WTC11 (cell line): ENCODE measurements around the gene LRMDA. TPM values are rescaled to one million over a fixed set of nuclear protein-coding genes. Genes with fewer than 3 reads are reported as not detected.

Experiments
- ATAC-seq: fragments of 200-7000 bp; cut with Tn5 transposase; 2 replicates; pipeline ENCODE4 v1.10.0; 2021; ENCODE audit warnings: mild to moderate bottlenecking, moderate library complexity
- CTCF ChIA-PET: fragments of 300-600 bp; sonication (Branson Sonifier 250); formaldehyde crosslinking; loops from one replicate; lab custom pipeline; 2021; ENCODE audit warnings: antibody characterized with exemption; lab: Charles Lee
- POLR2A ChIA-PET: fragments of 350-600 bp; sonication (Branson Sonifier 250); formaldehyde crosslinking; loops from one replicate; lab custom pipeline; 2021; ENCODE audit warnings: antibody characterized with exemption; lab: Charles Lee
- DNase-seq: peaks from one replicate; pipeline ENCODE4 v3.0.0; 2021; ENCODE audit warnings: low spot score
- H3K27ac Mint-ChIP-seq: 2 replicates; pipeline ENCODE4 v1.8.0; 2021; ENCODE audit warnings: mixed read lengths
- H3K27me3 Mint-ChIP-seq: 2 replicates; pipeline ENCODE4 v1.8.0; 2021; ENCODE audit warnings: low read depth, mild to moderate bottlenecking, moderate library complexity, mixed read lengths
- H3K36me3 Mint-ChIP-seq: 2 replicates; pipeline ENCODE4 v1.8.0; 2021; ENCODE audit warnings: mixed read lengths
- H3K4me1 Mint-ChIP-seq: 2 replicates; pipeline ENCODE4 v1.8.0; 2022; ENCODE audit warnings: mixed read lengths
- H3K4me3 Mint-ChIP-seq: 2 replicates; pipeline ENCODE4 v1.8.0; 2021; ENCODE audit warnings: mild to moderate bottlenecking, moderate library complexity, mixed read lengths
- H3K9me3 Mint-ChIP-seq: 2 replicates; pipeline ENCODE4 v1.8.0; 2021; ENCODE audit warnings: mixed read lengths
- ATF1 ChIP-seq: sonication (generic); formaldehyde crosslinking; IDR thresholded peaks from 2 replicates; pipeline ENCODE4 v1.8.1; 2023; ENCODE audit warnings: mild to moderate bottlenecking, moderate library complexity, missing genetic modification reagents
- EMX1 ChIP-seq: fragments of 250-450 bp; sonication (Bioruptor Pico); IDR thresholded peaks from 2 replicates; pipeline ENCODE4 v1.8.0; 2021; ENCODE audit warnings: mild to moderate bottlenecking
- FOXK1 ChIP-seq: sonication (generic); formaldehyde crosslinking; IDR thresholded peaks from 2 replicates; pipeline ENCODE4 v1.8.0; 2022; ENCODE audit warnings: mild to moderate bottlenecking, moderate library complexity, missing genetic modification reagents
- HMGA2 ChIP-seq: fragments of 250-450 bp; sonication (Bioruptor Pico); IDR thresholded peaks from 2 replicates; pipeline ENCODE4 v1.4.0; 2021; ENCODE audit warnings: mild to moderate bottlenecking, moderate library complexity
- OVOL2 ChIP-seq: fragments of 250-450 bp; sonication (Bioruptor Pico); IDR thresholded peaks from 2 replicates; pipeline ENCODE4 v1.9.0; 2021; ENCODE audit warnings: mild to moderate bottlenecking, borderline replicate concordance
- RELA ChIP-seq: sonication (generic); formaldehyde crosslinking; IDR thresholded peaks from 2 replicates; pipeline ENCODE4 v1.8.1; 2022; ENCODE audit warnings: missing genetic modification reagents, mild to moderate bottlenecking, borderline replicate concordance
- SMAD4 ChIP-seq: sonication (generic); formaldehyde crosslinking; IDR thresholded peaks from 2 replicates; pipeline ENCODE4 v1.8.0; 2022; ENCODE audit warnings: mild to moderate bottlenecking, missing genetic modification reagents
- ZBTB21 ChIP-seq: sonication (generic); formaldehyde crosslinking; IDR thresholded peaks from 2 replicates; pipeline ENCODE4 v1.8.1; 2023; ENCODE audit warnings: mild to moderate bottlenecking, missing genetic modification reagents, borderline replicate concordance
- ZNF121 ChIP-seq: sonication (generic); formaldehyde crosslinking; IDR thresholded peaks from 2 replicates; pipeline ENCODE4 v1.8.0; 2023; ENCODE audit warnings: missing genetic modification reagents
- ZNF263 ChIP-seq: sonication (generic); formaldehyde crosslinking; IDR thresholded peaks from 2 replicates; pipeline ENCODE4 v1.8.1; 2022; ENCODE audit warnings: low read depth, mild to moderate bottlenecking, moderate library complexity, missing genetic modification reagents
- total RNA-seq: library from RNA; stranded (reverse); gene quantifications from 3 replicates; pipeline ENCODE4 v1.2.3, GENCODE V29; 2021
- TF ChIP-seq, protein P1 (sequence below): sonication (generic); formaldehyde crosslinking; IDR thresholded peaks from 2 replicates; pipeline ENCODE4 v1.8.0; 2022; ENCODE audit warnings: mild to moderate bottlenecking, missing genetic modification reagents
- TF ChIP-seq, protein P2 (sequence below): sonication (generic); formaldehyde crosslinking; IDR thresholded peaks from 2 replicates; pipeline ENCODE4 v1.8.0; 2022; ENCODE audit warnings: mild to moderate bottlenecking, missing genetic modification reagents
- TF ChIP-seq, protein P3 (sequence below): sonication (generic); formaldehyde crosslinking; IDR thresholded peaks from 2 replicates; pipeline ENCODE4 v1.8.0; 2022; ENCODE audit warnings: missing genetic modification reagents
- TF ChIP-seq, protein P4 (sequence below): sonication (generic); formaldehyde crosslinking; IDR thresholded peaks from 2 replicates; pipeline ENCODE4 v1.8.1; 2023; ENCODE audit warnings: mild to moderate bottlenecking, missing genetic modification reagents
- TF ChIP-seq, protein P5 (sequence below): sonication (generic); formaldehyde crosslinking; IDR thresholded peaks from 2 replicates; pipeline ENCODE4 v1.8.0; 2023; ENCODE audit warnings: mild to moderate bottlenecking, missing genetic modification reagents
- TF ChIP-seq, protein P6 (sequence below): fragments of 250-450 bp; sonication (Bioruptor Pico); IDR thresholded peaks from 2 replicates; pipeline ENCODE4 v1.8.0; 2021; ENCODE audit warnings: mild to moderate bottlenecking
- TF ChIP-seq, protein P7 (sequence below): fragments of 250-450 bp; sonication (Bioruptor Pico); IDR thresholded peaks from 2 replicates; pipeline ENCODE4 v2.1.2; 2022; ENCODE audit warnings: mild to moderate bottlenecking, moderate library complexity
- TF ChIP-seq, protein P8 (sequence below): sonication (generic); formaldehyde crosslinking; IDR thresholded peaks from 2 replicates; pipeline ENCODE4 v1.8.1; 2022; ENCODE audit warnings: low read depth, missing genetic modification reagents, borderline replicate concordance
- TF ChIP-seq, protein P9 (sequence below): fragments of 250-450 bp; sonication (Bioruptor Pico); IDR thresholded peaks from 2 replicates; pipeline ENCODE4 v1.9.0; 2021; ENCODE audit warnings: mild to moderate bottlenecking

LRMDA gene
- total RNA-seq, 1 experiment from 2014 or later, result 0.92 TPM

DNA sequence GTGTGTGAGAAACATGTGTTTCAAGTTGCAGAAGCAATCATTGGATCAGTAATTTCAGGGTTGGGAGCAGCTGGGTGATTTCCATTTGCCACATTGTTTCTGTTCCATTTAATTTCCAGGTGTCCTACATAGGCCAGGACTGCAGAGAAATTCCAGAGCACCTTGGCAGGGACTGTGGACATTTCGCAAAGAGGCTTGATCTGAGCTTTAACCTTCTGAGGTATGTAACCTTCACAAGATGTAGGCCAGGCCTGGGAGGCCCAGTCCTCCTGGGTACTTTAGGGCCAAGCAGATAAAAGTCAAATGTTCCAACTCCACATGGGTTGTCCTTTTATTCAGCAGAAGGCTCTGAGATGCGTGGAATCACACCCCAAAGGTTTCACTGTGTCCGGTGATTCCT is 6.9 kb downstream of the LRMDA start:
- peaks cover 87% of the 10 kb centered on the region for H3K27me3 Mint-ChIP-seq
- POLR2A ChIA-PET, result no interaction called here
- no peak overlapping the region for H3K27ac Mint-ChIP-seq
- CTCF ChIA-PET, result no interaction called here
- H3K4me1 Mint-ChIP-seq, result peaks cover 13% of the 10 kb centered on the region
- no peak overlapping the region for H3K4me3 Mint-ChIP-seq
- H3K36me3 Mint-ChIP-seq, result peaks cover 8% of the 10 kb centered on the region
- peaks cover 13% of the 10 kb centered on the region for H3K9me3 Mint-ChIP-seq
- DNase-seq (no peak), ATAC-seq (no peak)
- no peak for TF ChIP-seq HMGA2 (CRISPR knock-in tag)
- no peak for TF ChIP-seq EMX1
- TF ChIP-seq, protein P1, sequence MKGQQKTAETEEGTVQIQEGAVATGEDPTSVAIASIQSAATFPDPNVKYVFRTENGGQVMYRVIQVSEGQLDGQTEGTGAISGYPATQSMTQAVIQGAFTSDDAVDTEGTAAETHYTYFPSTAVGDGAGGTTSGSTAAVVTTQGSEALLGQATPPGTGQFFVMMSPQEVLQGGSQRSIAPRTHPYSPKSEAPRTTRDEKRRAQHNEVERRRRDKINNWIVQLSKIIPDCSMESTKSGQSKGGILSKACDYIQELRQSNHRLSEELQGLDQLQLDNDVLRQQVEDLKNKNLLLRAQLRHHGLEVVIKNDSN (CRISPR knock-in tag), result no peak
- TF ChIP-seq, protein P2, sequence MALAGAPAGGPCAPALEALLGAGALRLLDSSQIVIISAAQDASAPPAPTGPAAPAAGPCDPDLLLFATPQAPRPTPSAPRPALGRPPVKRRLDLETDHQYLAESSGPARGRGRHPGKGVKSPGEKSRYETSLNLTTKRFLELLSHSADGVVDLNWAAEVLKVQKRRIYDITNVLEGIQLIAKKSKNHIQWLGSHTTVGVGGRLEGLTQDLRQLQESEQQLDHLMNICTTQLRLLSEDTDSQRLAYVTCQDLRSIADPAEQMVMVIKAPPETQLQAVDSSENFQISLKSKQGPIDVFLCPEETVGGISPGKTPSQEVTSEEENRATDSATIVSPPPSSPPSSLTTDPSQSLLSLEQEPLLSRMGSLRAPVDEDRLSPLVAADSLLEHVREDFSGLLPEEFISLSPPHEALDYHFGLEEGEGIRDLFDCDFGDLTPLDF, result no peak
- TF ChIP-seq, protein P3, sequence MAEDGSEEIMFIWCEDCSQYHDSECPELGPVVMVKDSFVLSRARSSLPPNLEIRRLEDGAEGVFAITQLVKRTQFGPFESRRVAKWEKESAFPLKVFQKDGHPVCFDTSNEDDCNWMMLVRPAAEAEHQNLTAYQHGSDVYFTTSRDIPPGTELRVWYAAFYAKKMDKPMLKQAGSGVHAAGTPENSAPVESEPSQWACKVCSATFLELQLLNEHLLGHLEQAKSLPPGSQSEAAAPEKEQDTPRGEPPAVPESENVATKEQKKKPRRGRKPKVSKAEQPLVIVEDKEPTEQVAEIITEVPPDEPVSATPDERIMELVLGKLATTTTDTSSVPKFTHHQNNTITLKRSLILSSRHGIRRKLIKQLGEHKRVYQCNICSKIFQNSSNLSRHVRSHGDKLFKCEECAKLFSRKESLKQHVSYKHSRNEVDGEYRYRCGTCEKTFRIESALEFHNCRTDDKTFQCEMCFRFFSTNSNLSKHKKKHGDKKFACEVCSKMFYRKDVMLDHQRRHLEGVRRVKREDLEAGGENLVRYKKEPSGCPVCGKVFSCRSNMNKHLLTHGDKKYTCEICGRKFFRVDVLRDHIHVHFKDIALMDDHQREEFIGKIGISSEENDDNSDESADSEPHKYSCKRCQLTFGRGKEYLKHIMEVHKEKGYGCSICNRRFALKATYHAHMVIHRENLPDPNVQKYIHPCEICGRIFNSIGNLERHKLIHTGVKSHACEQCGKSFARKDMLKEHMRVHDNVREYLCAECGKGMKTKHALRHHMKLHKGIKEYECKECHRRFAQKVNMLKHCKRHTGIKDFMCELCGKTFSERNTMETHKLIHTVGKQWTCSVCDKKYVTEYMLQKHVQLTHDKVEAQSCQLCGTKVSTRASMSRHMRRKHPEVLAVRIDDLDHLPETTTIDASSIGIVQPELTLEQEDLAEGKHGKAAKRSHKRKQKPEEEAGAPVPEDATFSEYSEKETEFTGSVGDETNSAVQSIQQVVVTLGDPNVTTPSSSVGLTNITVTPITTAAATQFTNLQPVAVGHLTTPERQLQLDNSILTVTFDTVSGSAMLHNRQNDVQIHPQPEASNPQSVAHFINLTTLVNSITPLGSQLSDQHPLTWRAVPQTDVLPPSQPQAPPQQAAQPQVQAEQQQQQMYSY (CRISPR knock-in tag), result no peak
- TF ChIP-seq, protein P4, sequence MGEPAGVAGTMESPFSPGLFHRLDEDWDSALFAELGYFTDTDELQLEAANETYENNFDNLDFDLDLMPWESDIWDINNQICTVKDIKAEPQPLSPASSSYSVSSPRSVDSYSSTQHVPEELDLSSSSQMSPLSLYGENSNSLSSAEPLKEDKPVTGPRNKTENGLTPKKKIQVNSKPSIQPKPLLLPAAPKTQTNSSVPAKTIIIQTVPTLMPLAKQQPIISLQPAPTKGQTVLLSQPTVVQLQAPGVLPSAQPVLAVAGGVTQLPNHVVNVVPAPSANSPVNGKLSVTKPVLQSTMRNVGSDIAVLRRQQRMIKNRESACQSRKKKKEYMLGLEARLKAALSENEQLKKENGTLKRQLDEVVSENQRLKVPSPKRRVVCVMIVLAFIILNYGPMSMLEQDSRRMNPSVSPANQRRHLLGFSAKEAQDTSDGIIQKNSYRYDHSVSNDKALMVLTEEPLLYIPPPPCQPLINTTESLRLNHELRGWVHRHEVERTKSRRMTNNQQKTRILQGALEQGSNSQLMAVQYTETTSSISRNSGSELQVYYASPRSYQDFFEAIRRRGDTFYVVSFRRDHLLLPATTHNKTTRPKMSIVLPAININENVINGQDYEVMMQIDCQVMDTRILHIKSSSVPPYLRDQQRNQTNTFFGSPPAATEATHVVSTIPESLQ, result no peak
- TF ChIP-seq, protein P5, sequence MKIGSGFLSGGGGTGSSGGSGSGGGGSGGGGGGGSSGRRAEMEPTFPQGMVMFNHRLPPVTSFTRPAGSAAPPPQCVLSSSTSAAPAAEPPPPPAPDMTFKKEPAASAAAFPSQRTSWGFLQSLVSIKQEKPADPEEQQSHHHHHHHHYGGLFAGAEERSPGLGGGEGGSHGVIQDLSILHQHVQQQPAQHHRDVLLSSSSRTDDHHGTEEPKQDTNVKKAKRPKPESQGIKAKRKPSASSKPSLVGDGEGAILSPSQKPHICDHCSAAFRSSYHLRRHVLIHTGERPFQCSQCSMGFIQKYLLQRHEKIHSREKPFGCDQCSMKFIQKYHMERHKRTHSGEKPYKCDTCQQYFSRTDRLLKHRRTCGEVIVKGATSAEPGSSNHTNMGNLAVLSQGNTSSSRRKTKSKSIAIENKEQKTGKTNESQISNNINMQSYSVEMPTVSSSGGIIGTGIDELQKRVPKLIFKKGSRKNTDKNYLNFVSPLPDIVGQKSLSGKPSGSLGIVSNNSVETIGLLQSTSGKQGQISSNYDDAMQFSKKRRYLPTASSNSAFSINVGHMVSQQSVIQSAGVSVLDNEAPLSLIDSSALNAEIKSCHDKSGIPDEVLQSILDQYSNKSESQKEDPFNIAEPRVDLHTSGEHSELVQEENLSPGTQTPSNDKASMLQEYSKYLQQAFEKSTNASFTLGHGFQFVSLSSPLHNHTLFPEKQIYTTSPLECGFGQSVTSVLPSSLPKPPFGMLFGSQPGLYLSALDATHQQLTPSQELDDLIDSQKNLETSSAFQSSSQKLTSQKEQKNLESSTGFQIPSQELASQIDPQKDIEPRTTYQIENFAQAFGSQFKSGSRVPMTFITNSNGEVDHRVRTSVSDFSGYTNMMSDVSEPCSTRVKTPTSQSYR, result no peak
- no peak for TF ChIP-seq RELA (CRISPR knock-in tag)
- no peak for TF ChIP-seq ZNF263 (CRISPR knock-in tag)
- TF ChIP-seq, protein P6, sequence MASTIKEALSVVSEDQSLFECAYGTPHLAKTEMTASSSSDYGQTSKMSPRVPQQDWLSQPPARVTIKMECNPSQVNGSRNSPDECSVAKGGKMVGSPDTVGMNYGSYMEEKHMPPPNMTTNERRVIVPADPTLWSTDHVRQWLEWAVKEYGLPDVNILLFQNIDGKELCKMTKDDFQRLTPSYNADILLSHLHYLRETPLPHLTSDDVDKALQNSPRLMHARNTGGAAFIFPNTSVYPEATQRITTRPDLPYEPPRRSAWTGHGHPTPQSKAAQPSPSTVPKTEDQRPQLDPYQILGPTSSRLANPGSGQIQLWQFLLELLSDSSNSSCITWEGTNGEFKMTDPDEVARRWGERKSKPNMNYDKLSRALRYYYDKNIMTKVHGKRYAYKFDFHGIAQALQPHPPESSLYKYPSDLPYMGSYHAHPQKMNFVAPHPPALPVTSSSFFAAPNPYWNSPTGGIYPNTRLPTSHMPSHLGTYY (CRISPR knock-in tag), result no peak
- no peak for TF ChIP-seq ZBTB21
- TF ChIP-seq, protein P7, sequence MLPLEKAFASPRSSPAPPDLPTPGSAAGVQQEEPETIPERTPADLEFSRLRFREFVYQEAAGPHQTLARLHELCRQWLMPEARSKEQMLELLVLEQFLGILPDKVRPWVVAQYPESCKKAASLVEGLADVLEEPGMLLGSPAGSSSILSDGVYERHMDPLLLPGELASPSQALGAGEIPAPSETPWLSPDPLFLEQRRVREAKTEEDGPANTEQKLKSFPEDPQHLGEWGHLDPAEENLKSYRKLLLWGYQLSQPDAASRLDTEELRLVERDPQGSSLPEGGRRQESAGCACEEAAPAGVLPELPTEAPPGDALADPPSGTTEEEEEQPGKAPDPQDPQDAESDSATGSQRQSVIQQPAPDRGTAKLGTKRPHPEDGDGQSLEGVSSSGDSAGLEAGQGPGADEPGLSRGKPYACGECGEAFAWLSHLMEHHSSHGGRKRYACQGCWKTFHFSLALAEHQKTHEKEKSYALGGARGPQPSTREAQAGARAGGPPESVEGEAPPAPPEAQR (CRISPR knock-in tag), result no peak
- TF ChIP-seq ATF1 (CRISPR knock-in tag), result no peak
- TF ChIP-seq FOXK1 (CRISPR knock-in tag), result no peak
- TF ChIP-seq SMAD4 (CRISPR knock-in tag), result no peak
- TF ChIP-seq, protein P8, sequence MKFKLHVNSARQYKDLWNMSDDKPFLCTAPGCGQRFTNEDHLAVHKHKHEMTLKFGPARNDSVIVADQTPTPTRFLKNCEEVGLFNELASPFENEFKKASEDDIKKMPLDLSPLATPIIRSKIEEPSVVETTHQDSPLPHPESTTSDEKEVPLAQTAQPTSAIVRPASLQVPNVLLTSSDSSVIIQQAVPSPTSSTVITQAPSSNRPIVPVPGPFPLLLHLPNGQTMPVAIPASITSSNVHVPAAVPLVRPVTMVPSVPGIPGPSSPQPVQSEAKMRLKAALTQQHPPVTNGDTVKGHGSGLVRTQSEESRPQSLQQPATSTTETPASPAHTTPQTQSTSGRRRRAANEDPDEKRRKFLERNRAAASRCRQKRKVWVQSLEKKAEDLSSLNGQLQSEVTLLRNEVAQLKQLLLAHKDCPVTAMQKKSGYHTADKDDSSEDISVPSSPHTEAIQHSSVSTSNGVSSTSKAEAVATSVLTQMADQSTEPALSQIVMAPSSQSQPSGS, result no peak
- TF ChIP-seq, protein P9, sequence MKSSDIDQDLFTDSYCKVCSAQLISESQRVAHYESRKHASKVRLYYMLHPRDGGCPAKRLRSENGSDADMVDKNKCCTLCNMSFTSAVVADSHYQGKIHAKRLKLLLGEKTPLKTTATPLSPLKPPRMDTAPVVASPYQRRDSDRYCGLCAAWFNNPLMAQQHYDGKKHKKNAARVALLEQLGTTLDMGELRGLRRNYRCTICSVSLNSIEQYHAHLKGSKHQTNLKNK (CRISPR knock-in tag), result no peak
- TF ChIP-seq OVOL2, result no peak
- TF ChIP-seq ZNF121 (CRISPR knock-in tag), result no peak
